PC-3 (cell line): Measurements from ENCODE around the gene ALG8. TPM values are rescaled to one million over a fixed set of nuclear protein-coding genes. Genes with fewer than 3 reads are reported as not detected.

Source experiments
- ATAC-seq: fragments of 200-7000 bp; cut with Tn5 transposase; 2 replicates; pipeline ENCODE4 v1.9.1; 2020; ENCODE audit warnings: mild to moderate bottlenecking, moderate library complexity
- Bru-seq: library from RNA; stranded (reverse); fragments of 400-500 nt; gene quantifications from one replicate; lab custom pipeline; 2021; lab: Mats Ljungman, UMichigan
- BruChase-seq, 2 experiments: library from RNA; stranded (reverse); fragments of 400-500 nt; gene quantifications; one replicate each; lab custom pipeline; 2021; lab: Mats Ljungman, UMichigan
- BruUV-seq: library from RNA; stranded (reverse); fragments of 400-500 nt; replicated peaks from 2 replicates; lab custom pipeline; 2021; lab: Mats Ljungman, UMichigan
- CTCF ChIA-PET: fragments of 300-600 bp; sonication (Branson Sonifier 250); formaldehyde crosslinking; loops from one replicate; lab custom pipeline; 2022; ENCODE audit warnings: antibody characterized with exemption; lab: Charles Lee
- POLR2A ChIA-PET: fragments of 300-600 bp; sonication (Branson Sonifier 250); formaldehyde crosslinking; loops from one replicate; lab custom pipeline; 2022; ENCODE audit warnings: antibody characterized with exemption; ENCODE audit not compliant: unreplicated experiment; lab: Charles Lee
- DNase-seq: peaks from one replicate; pipeline ENCODE4 v3.0.0-alpha.2; 2015
- H2AFZ ChIP-seq: fragments of 300-600 bp; sonication (generic); 2 replicates; pipeline ENCODE4 v1.6.0; 2016; ENCODE audit warnings: antibody characterized with exemption, low read length
- H3F3A ChIP-seq: fragments of 300-600 bp; sonication (generic); one replicate; pipeline ENCODE4 v1.6.0; 2017; ENCODE audit warnings: antibody characterized with exemption, low read length, control low read depth, mild to moderate bottlenecking; ENCODE audit not compliant: unreplicated experiment
- H3K27ac ChIP-seq: fragments of 300-600 bp; sonication (generic); 2 replicates; pipeline ENCODE4 v1.5.1; 2016; ENCODE audit warnings: mild to moderate bottlenecking, low read length
- H3K27me3 ChIP-seq: fragments of 300-600 bp; sonication (generic); 2 replicates; pipeline ENCODE4 v1.6.1; 2016; ENCODE audit warnings: low read length, mixed read lengths
- H3K36me3 ChIP-seq: fragments of 300-600 bp; sonication (generic); 2 replicates; pipeline ENCODE4 v1.6.1; 2016; ENCODE audit warnings: low read depth, mixed run types, low read length, mixed read lengths
- H3K4me1 ChIP-seq: fragments of 300-600 bp; sonication (generic); 2 replicates; pipeline ENCODE4 v1.5.1; 2016; ENCODE audit warnings: low read length; ENCODE audit not compliant: insufficient read depth
- H3K4me2 ChIP-seq: fragments of 300-600 bp; sonication (generic); 2 replicates; pipeline ENCODE4 v1.6.0; 2016; ENCODE audit warnings: low read length
- H3K4me3 ChIP-seq: fragments of 300-600 bp; sonication (generic); 2 replicates; pipeline ENCODE4 v1.5.1; 2016; ENCODE audit warnings: mild to moderate bottlenecking, low read length, mixed read lengths
- H3K79me2 ChIP-seq: fragments of 300-600 bp; sonication (generic); 2 replicates; pipeline ENCODE4 v1.6.1; 2017; ENCODE audit warnings: low read length, mixed read lengths
- H3K9ac ChIP-seq: fragments of 300-600 bp; sonication (generic); 2 replicates; pipeline ENCODE4 v1.6.0; 2016; ENCODE audit warnings: mild to moderate bottlenecking, low read length
- H3K9me2 ChIP-seq: fragments of 300-600 bp; sonication (generic); replicated peaks from 2 replicates; pipeline ENCODE4 v1.6.1; 2016; ENCODE audit warnings: mixed run types, low read length, mixed read lengths
- H3K9me3 ChIP-seq: fragments of 300-600 bp; sonication (generic); 2 replicates; pipeline ENCODE4 v1.6.1; 2016; ENCODE audit warnings: low read length, mixed read lengths
- H4K20me1 ChIP-seq: fragments of 300-600 bp; sonication (generic); 2 replicates; pipeline ENCODE4 v1.6.1; 2016; ENCODE audit warnings: low read length, mixed read lengths
- EZH2 ChIP-seq: fragments of 300-600 bp; sonication (generic); IDR thresholded peaks from one replicate; pipeline ENCODE4 v1.6.1; 2017; ENCODE audit warnings: antibody characterized with exemption, mild to moderate bottlenecking, low read length; ENCODE audit not compliant: unreplicated experiment
- EZH2phosphoT487 ChIP-seq: fragments of 300-600 bp; sonication (generic); IDR thresholded peaks from 2 replicates; pipeline ENCODE4 v1.6.1; 2018; ENCODE audit warnings: mild to moderate bottlenecking, antibody characterized with exemption, low read length, borderline replicate concordance
- intact Hi-C: fragments of 100-400 bp; cut with micrococcal nuclease; formaldehyde crosslinking; loops from 2 replicates; pipeline ENCODE4 v1.9.0; 2023
- long read RNA-seq: library from polyadenylated mRNA; unstranded; transcript quantifications from one replicate; pipeline ENCODE4 v2.0.0, GENCODE V29; 2021; ENCODE audit not compliant: unreplicated experiment
- total RNA-seq: library from RNA; depleted of rRNA; stranded (reverse); fragments of >200 nt; gene quantifications from 2 replicates; pipeline ENCODE4 v1.2.3, GENCODE V29; 2014; rRNA removed
- TF ChIP-seq, protein P1 (sequence below): fragments of 300-600 bp; sonication (generic); conservative IDR thresholded peaks from 2 replicates; pipeline ENCODE4 v1.5.1; 2017; ENCODE audit warnings: antibody characterized with exemption, low read depth, mild to moderate bottlenecking, low read length

ALG8 gene
- total RNA-seq: 73.6 and 78.7 TPM in 2 replicates
- Bru-seq, nascent RNA: percentile 81 among the genes with signal in this experiment
- percentile 77 among the genes with signal in this experiment for BruChase-seq, experiment 1, labeled RNA remaining after a 6-hour chase
- BruChase-seq, experiment 2, labeled RNA remaining after a 2-hour chase: percentile 83 among the genes with signal in this experiment
- long read RNA-seq, transcript ALG8-202 (14 exons, 1,677 nt): minor isoform, 11 of 109 reads
- long read RNA-seq, transcript ALG8-201 (13 exons, 1,675 nt): major isoform, 66 of 109 reads
- long read RNA-seq, partial matches to known transcripts: 4 of 109 reads
- long read RNA-seq, other reads (novel, unspliced or antisense): 28 of 109 reads

DNA sequence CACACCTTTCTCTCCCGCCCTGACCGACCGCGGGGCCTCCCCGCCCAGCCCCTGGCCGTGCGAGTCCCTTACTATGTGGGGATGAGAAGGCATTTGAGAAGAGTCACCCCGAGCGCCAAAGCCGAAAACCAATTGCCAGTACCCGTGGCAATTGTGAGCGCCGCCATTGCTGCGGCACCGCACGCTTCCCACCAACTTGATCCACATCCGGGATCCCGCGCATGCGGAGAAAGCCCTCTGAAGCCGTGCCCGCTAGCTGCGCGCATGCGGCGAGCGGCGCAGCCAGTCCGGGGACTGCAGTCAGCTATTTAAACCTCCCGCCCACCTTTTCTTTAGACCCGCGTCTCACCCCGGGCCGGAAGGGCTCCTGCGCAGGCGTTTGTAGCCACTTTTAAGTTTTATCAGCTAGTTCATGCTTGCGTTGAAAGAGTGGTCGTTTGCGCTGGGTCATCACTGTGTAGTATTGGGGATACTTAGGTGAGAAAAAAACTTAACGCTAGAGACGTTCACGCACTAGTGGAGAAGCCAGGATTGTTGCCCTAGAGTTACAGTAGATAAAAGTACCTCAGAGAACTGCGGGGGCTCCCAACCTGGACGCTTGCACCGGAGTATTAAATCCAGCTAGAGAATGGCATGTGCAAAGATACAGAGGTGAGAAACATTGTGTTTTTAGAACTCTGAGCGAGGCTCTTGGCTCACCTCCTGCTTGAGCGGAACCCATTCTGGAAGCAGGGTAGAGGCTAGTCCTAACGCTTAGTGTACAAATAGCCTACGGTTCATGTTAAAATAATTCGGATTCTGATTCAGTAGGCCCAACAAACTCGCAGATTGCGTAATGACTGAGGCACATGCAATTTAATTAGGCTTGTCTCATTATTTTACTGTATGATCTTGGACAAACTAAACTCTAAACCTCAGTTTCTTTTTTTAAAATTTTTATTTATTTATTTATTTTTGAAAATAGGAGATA is at the start of gene ALG8:
Gene ALG8 (minus strand): TSS at position 205 of the 970 bp plus-strand sequence. CDS start 38 bp downstream, at position 167.
- peak within 1 kb of the TSS; percentile 80 for H3K4me2 ChIP-seq
- H3K9ac ChIP-seq: peak within 1 kb of the TSS; percentile 90
- no peaks in the 10 kb centered on the region for H3K9me2 ChIP-seq
- DNase-seq (peak; percentile 99), ATAC-seq (peak; percentile 95)
- peak within 1 kb of the TSS; percentile 90 for H2AFZ ChIP-seq
- peaks cover 23% of the 10 kb centered on the region for H3K4me1 ChIP-seq
- H3K36me3 ChIP-seq: peaks cover 10% of the 10 kb centered on the region; the same call in 1 of the 2 replicates
- TSS peak; percentile 93 for BruUV-seq
- peak within 1 kb of the TSS; percentile 66 for H3K27ac ChIP-seq
- no peaks in the 10 kb centered on the region for H3K27me3 ChIP-seq
- peaks cover 44% of the 10 kb centered on the region for H3K79me2 ChIP-seq
- H3K9me3 ChIP-seq: no peaks in the 10 kb centered on the region
- no peaks in the 10 kb centered on the region for H3F3A ChIP-seq
- H3K4me3 ChIP-seq: peak within 1 kb of the TSS; percentile 74
- no peaks in the 10 kb centered on the region for H4K20me1 ChIP-seq
- ChIA-PET POLR2A (interaction anchor here (0.5 to 0.6 kb wide), 3 partner anchors 9 to 403 kb away, joined by 4 to 5 read pairs (median 5); no protein-coding TSS in a partner anchor), CTCF (interaction anchor here (1.0 kb wide), 1 partner anchor 10 kb away, joined by 5 read pairs; no protein-coding TSS in a partner anchor)
- no peak for TF ChIP-seq EZH2phosphoT487
- TF ChIP-seq, protein P1, sequence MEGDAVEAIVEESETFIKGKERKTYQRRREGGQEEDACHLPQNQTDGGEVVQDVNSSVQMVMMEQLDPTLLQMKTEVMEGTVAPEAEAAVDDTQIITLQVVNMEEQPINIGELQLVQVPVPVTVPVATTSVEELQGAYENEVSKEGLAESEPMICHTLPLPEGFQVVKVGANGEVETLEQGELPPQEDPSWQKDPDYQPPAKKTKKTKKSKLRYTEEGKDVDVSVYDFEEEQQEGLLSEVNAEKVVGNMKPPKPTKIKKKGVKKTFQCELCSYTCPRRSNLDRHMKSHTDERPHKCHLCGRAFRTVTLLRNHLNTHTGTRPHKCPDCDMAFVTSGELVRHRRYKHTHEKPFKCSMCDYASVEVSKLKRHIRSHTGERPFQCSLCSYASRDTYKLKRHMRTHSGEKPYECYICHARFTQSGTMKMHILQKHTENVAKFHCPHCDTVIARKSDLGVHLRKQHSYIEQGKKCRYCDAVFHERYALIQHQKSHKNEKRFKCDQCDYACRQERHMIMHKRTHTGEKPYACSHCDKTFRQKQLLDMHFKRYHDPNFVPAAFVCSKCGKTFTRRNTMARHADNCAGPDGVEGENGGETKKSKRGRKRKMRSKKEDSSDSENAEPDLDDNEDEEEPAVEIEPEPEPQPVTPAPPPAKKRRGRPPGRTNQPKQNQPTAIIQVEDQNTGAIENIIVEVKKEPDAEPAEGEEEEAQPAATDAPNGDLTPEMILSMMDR: no peak
- TF ChIP-seq EZH2: no peak
- intact Hi-C loops: loop anchor here (1.0 kb wide), 1 partner anchor 47 kb away; no protein-coding TSS in a partner anchor

DNA sequence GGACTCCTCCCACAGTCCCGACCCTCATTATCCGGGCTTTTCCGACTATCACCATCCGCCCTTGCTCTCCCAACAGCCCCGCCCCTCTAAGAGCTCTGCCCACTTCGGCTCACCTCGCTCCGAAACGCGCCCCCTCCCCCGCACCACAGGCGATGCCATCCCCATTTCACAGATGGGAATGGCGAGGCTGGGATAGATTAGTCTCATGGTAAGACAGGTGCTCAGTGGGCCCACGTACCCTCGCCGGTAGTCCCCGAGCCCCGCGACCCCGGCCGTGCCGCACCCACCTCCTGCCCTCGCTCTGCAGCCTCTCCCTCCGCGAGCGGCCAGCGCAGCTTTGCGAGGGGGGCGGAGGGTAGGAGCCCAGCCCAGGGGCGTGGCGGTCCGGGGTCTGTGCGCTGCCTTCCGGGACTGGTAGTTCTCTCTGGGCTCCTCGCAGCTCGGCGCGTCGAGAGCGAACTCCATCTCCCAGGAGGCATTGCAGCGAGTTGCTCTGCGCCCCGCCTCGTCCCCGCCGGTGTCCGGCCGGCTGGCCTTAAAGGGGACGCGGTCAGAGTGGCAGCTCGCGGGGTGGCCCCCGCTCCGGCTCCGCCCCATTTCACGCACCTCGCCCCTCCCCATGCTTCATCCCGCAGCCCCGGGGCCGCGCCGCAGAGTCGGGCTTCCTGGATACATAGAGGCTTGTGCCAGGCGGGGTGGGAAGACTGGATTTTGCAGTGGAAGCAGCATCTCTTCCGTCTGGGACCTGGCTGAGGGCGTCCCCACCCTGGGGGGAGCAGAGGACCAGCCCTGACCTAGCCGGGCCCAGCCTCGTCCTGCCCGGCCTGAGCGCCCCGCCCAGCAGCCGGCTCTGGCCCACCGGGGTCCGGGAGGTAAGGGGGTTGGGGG is 49.1 kb upstream of the ALG8 start, which contains the start of the genes KCTD21 and USP35:
Gene KCTD21 (minus strand): TSS at position 341 of the 888 bp plus-strand sequence. CDS start 14,072 bp downstream, outside the sequence.
Gene USP35 (plus strand): TSS at position 634 of the 888 bp plus-strand sequence. CDS start 7,327 bp downstream, outside the sequence.
- no peaks in the 10 kb centered on the region for H3F3A ChIP-seq
- no peak for TF ChIP-seq EZH2
- no peak for TF ChIP-seq EZH2phosphoT487
- TF ChIP-seq, protein P1: no peak
- BruUV-seq: no TSS peak
- H2AFZ ChIP-seq: peak within 1 kb of the TSS; percentile 91
- intact Hi-C loops: loop anchor here (1.0 kb wide), 1 partner anchor 39 kb away; no protein-coding TSS in a partner anchor
- H3K4me3 ChIP-seq: peak within 1 kb of the TSS; percentile 97
- H3K4me2 ChIP-seq: peak within 1 kb of the TSS; percentile 99
- 0 out of 2 replicates have a peak, but pooled peaks cover 2% of the 10 kb centered on the region for H3K36me3 ChIP-seq
- H3K27ac ChIP-seq: peak within 1 kb of the TSS; percentile 50
- H3K27me3 ChIP-seq: no peaks in the 10 kb centered on the region
- no peaks in the 10 kb centered on the region for H3K9me2 ChIP-seq
- peak within 1 kb of the TSS; percentile 81 for H3K9ac ChIP-seq
- POLR2A ChIA-PET: interaction anchor here (0.5 to 1.0 kb wide), 3 partner anchors 39 to 45 kb away, joined by 3 read pairs; no protein-coding TSS in a partner anchor
- H3K79me2 ChIP-seq: peaks cover 62% of the 10 kb centered on the region
- H3K9me3 ChIP-seq: no peaks in the 10 kb centered on the region
- peak; percentile 94 for ATAC-seq
- peak; percentile 99 for DNase-seq
- peaks cover 40% of the 10 kb centered on the region for H3K4me1 ChIP-seq
- H4K20me1 ChIP-seq: no peaks in the 10 kb centered on the region
- CTCF ChIA-PET: interaction anchor here (0.6 to 1.1 kb wide), 3 partner anchors 17 to 39 kb away, joined by 3 to 11 read pairs (median 3); no protein-coding TSS in a partner anchor
